ENCODE measurements around the gene RTEL1. TPM values are rescaled to one million over a fixed set of nuclear protein-coding genes. Genes with fewer than 3 reads are reported as not detected.

The RTEL1 gene
- total RNA-seq, 1 experiment from 2014 or later: 39.2 TPM

- peak; percentile 85 for DNase-seq (ENCODE audit: unreplicated experiment)
- H3K36me3 Mint-ChIP-seq (ENCODE audit: insufficient read depth, unreplicated experiment): peaks cover 27% of the 10 kb centered on the region
- peaks cover 12% of the 10 kb centered on the region for H3K4me1 Mint-ChIP-seq (ENCODE audit: insufficient read depth, unreplicated experiment)
- intact Hi-C loops (cut with micrococcal nuclease): no loop called here
- H3K4me3 Mint-ChIP-seq (ENCODE audit: unreplicated experiment): no peak overlapping the region
- no peaks in the 10 kb centered on the region for H3K9me3 Mint-ChIP-seq (ENCODE audit: unreplicated experiment)
- no peaks in the 10 kb centered on the region for H3K27me3 Mint-ChIP-seq (ENCODE audit: insufficient read depth, unreplicated experiment)
- H3K27ac Mint-ChIP-seq (ENCODE audit: low read depth, unreplicated experiment): no peak overlapping the region
- no TSS peak for BruUV-seq (replicated peaks)
- ChIA-PET CTCF (interaction anchor here (1.2 kb wide), 1 partner anchor 71 kb away, joined by 3 read pairs; no protein-coding TSS in a partner anchor), POLR2A (interaction anchor here (0.5 to 2.0 kb wide), 4 partner anchors 12 to 50 kb away, joined by 3 to 14 read pairs (median 4); partner anchors contain the start of gene RTEL1)
- no peak for TF ChIP-seq CTCF (IDR thresholded peaks at IDR 0.05; ENCODE audit: unreplicated experiment)
These were observed 28.6 kb downstream of the RTEL1 start for GRCh38 chr20:63686492-63687321.

GRCh38 chr20:63687419-63688178 is 29.5 kb downstream of the RTEL1 start:
- CTCF ChIA-PET: interaction anchor here (1.2 kb wide), 1 partner anchor 72 kb away, joined by 3 read pairs; no protein-coding TSS in a partner anchor
- Mint-ChIP-seq H3K27ac (ENCODE audit: low read depth, unreplicated experiment) (no peak overlapping the region), H3K4me3 (ENCODE audit: unreplicated experiment) (no peak overlapping the region), H3K4me1 (ENCODE audit: insufficient read depth, unreplicated experiment) (peaks cover 9% of the 10 kb centered on the region), H3K36me3 (ENCODE audit: insufficient read depth, unreplicated experiment) (peaks cover 32% of the 10 kb centered on the region), H3K9me3 (ENCODE audit: unreplicated experiment) (no peaks in the 10 kb centered on the region), H3K27me3 (ENCODE audit: insufficient read depth, unreplicated experiment) (no peaks in the 10 kb centered on the region)
- POLR2A ChIA-PET: interaction anchor here (0.5 to 2.0 kb wide), 6 partner anchors 11 to 867 kb away, joined by 3 to 14 read pairs (median 4); partner anchors contain the start of genes RTEL1 and TPD52L2
- no TSS peak for BruUV-seq (replicated peaks)
- TF ChIP-seq CTCF (IDR thresholded peaks at IDR 0.05; ENCODE audit: unreplicated experiment): no peak
- intact Hi-C loops (cut with micrococcal nuclease): no loop called here
- no peak for DNase-seq (ENCODE audit: unreplicated experiment)

GRCh38 chr20:63688228-63689045 is 30.3 kb downstream of the RTEL1 start:
- TF ChIP-seq CTCF (IDR thresholded peaks at IDR 0.05; ENCODE audit: unreplicated experiment): no peak
- BruUV-seq (replicated peaks): no TSS peak
- H3K4me1 Mint-ChIP-seq (ENCODE audit: insufficient read depth, unreplicated experiment): peaks cover 7% of the 10 kb centered on the region
- H3K27ac Mint-ChIP-seq (ENCODE audit: low read depth, unreplicated experiment): no peak overlapping the region
- POLR2A ChIA-PET: interaction anchor here (0.7 to 2.0 kb wide), 4 partner anchors 10 to 868 kb away, joined by 3 to 14 read pairs (median 3); partner anchors contain the start of gene TPD52L2
- no peak for DNase-seq (ENCODE audit: unreplicated experiment)
- no peak overlapping the region for H3K4me3 Mint-ChIP-seq (ENCODE audit: unreplicated experiment)
- intact Hi-C loops (cut with micrococcal nuclease): no loop called here
- H3K9me3 Mint-ChIP-seq (ENCODE audit: unreplicated experiment): no peaks in the 10 kb centered on the region
- CTCF ChIA-PET: interaction anchor here (0.7 kb wide), 1 partner anchor 20 kb away, joined by 3 read pairs; no protein-coding TSS in a partner anchor
- H3K27me3 Mint-ChIP-seq (ENCODE audit: insufficient read depth, unreplicated experiment): no peaks in the 10 kb centered on the region
- H3K36me3 Mint-ChIP-seq (ENCODE audit: insufficient read depth, unreplicated experiment): peaks cover 36% of the 10 kb centered on the region

All from MCF 10A (cell line).